Activated CD4-positive, alpha-beta T cell treated with anti-CD3 and anti-CD28 coated beads for 36 hours (primary cell): ENCODE measurements around the gene ATL2. TPM values are rescaled to one million over a fixed set of nuclear protein-coding genes. Genes with fewer than 3 reads are reported as not detected.

Experiments
- ATAC-seq: fragments of 200-7000 bp; cut with Tn5 transposase; one replicate; pipeline ENCODE4 v1.10.0; 2021; ENCODE audit warnings: mild to moderate bottlenecking, moderate library complexity
- CTCF ChIA-PET: fragments of 350-600 bp; sonication (Branson Sonifier 250); formaldehyde crosslinking; loops from one replicate; lab custom pipeline; 2021; ENCODE audit warnings: antibody characterized with exemption; lab: Charles Lee
- POLR2A ChIA-PET: fragments of 350-600 bp; sonication (Branson Sonifier 250); formaldehyde crosslinking; loops from one replicate; lab custom pipeline; 2021; ENCODE audit warnings: antibody characterized with exemption, inconsistent platforms; lab: Charles Lee
- DNase-seq: peaks from one replicate; pipeline ENCODE4 v3.0.0-alpha.2; 2020
- H3K27ac Mint-ChIP-seq: one replicate; pipeline ENCODE4 v1.8.0; 2021; ENCODE audit warnings: mixed read lengths
- H3K27me3 Mint-ChIP-seq: one replicate; pipeline ENCODE4 v1.8.0; 2021; ENCODE audit warnings: mixed read lengths
- H3K36me3 Mint-ChIP-seq: one replicate; pipeline ENCODE4 v1.8.0; 2021; ENCODE audit warnings: low read depth, mixed read lengths
- H3K4me1 Mint-ChIP-seq: one replicate; pipeline ENCODE4 v1.8.0; 2021; ENCODE audit warnings: mixed read lengths
- H3K4me3 Mint-ChIP-seq: one replicate; pipeline ENCODE4 v1.8.0; 2021; ENCODE audit warnings: mild to moderate bottlenecking, moderate library complexity, mixed read lengths
- H3K9me3 Mint-ChIP-seq: one replicate; pipeline ENCODE4 v1.8.0; 2021; ENCODE audit warnings: low read depth, mixed read lengths
- intact Hi-C, 2 experiments: fragments of 100-400 bp; cut with DNase I in 1 of 2; cut with micrococcal nuclease in 1 of 2; formaldehyde crosslinking; loops; one replicate each; pipeline versions ENCODE4 v1.14.2 to v1.15.1; 2022 to 2024; cut with DNase I, micrococcal nuclease
- total RNA-seq, 2 experiments: library from RNA; stranded (reverse); gene quantifications; one replicate each; pipeline ENCODE4 v1.2.3, GENCODE V29; 2021

ATL2 gene
- total RNA-seq: 10 to 100 TPM; 29.9 to 50.3 TPM

DNA sequence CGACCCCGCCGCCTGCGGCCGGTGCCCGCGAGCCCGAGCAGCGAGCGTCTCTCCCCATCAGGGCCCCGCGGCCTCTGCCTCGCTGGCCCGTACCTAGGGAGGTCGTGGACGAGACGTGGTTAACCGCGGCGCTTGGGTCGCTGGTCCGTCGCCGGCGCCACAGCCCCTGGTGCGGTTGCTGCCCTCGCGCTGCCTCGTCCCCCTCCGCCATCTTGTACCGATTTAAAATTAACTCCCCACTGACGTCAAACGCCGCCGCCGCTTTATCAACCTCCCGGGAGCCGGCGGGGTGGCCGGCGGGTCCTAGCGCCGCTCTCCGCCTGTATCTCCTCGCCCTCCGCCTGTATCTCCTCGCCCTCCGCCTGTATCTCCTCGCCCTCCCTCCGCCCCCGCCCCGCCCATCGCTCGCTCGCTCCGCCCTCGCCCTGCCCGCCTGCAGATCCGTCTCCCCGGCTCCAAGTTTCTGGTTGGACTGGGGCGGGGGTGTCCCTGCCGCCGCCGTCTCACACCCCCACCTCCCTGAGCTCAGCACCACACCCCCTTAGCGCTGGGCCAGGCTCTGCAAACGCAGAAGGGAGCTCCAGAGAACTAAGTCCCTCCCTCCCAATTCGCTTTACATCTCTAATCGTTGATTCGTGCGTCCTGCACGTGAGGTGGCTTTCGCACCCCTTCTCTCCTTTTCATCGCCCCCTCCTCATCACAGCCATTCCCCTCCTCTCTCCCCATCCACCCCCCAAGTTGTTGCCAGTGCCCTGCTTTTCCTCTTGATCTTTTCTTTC is at the start of gene ATL2:
Gene ATL2 (minus strand): TSS at position 224 of the 779 bp plus-strand sequence. CDS start 13 bp downstream, at position 211.
- peak; percentile 79 for ATAC-seq
- H3K9me3 Mint-ChIP-seq: no peaks in the 10 kb centered on the region
- CTCF ChIA-PET: interaction anchor here (0.5 to 2.4 kb wide), 6 partner anchors 15 to 131 kb away, joined by 3 to 18 read pairs (median 6); no protein-coding TSS in a partner anchor

DNA sequence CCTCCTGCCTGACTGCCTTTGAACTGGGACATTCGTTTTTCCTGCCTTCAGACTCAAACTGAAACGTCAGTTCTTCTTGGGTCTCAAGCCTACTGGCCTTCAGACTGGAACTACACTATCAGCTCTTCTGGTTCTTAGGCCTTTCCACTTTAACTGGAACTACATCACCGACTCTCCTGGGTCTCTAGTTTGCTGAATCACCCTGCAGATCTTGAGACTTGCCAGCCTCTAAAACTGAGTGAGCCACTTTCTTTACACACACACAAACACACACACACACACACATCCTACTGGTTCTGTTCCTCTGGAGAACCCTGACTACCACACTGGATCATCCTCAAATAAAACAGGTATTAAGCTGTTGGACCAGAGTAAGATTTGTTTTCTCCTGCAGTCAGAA is 46.7 kb upstream of the ATL2 start:
- H3K27me3 Mint-ChIP-seq: no peaks in the 10 kb centered on the region
- no peak overlapping the region for H3K27ac Mint-ChIP-seq
- no peaks in the 10 kb centered on the region for H3K9me3 Mint-ChIP-seq
- ATAC-seq (no peak), DNase-seq (no peak)
- H3K4me3 Mint-ChIP-seq: no peak overlapping the region
- CTCF ChIA-PET: no interaction called here
- intact Hi-C loops: no loop called here
- POLR2A ChIA-PET: no interaction called here
- no peaks in the 10 kb centered on the region for H3K36me3 Mint-ChIP-seq
- no peaks in the 10 kb centered on the region for H3K4me1 Mint-ChIP-seq

More for the DNA sequence above, at the start of gene ATL2:
- Mint-ChIP-seq H3K36me3 (peaks cover 5% of the 10 kb centered on the region), H3K4me3 (peak within 1 kb of the TSS; percentile 90), H3K27ac (peak within 1 kb of the TSS; percentile 90), H3K27me3 (no peaks in the 10 kb centered on the region), H3K4me1 (peaks cover 73% of the 10 kb centered on the region)
- DNase-seq: peak; percentile 97
- intact Hi-C loops: loop anchor here (1.0 to 5.0 kb wide), 19 partner anchors 52 to 1410 kb away; partner anchors contain the start of genes SRSF7 (in 2 of the 2), CDC42EP3 (in 1 of the 2), CYP1B1 (in 1 of the 2) and DHX57 (in 1 of the 2)
- POLR2A ChIA-PET: interaction anchor here (0.5 to 1.5 kb wide), 7 partner anchors 19 to 374 kb away, joined by 3 to 10 read pairs (median 3); partner anchors contain the start of gene SRSF7

DNA sequence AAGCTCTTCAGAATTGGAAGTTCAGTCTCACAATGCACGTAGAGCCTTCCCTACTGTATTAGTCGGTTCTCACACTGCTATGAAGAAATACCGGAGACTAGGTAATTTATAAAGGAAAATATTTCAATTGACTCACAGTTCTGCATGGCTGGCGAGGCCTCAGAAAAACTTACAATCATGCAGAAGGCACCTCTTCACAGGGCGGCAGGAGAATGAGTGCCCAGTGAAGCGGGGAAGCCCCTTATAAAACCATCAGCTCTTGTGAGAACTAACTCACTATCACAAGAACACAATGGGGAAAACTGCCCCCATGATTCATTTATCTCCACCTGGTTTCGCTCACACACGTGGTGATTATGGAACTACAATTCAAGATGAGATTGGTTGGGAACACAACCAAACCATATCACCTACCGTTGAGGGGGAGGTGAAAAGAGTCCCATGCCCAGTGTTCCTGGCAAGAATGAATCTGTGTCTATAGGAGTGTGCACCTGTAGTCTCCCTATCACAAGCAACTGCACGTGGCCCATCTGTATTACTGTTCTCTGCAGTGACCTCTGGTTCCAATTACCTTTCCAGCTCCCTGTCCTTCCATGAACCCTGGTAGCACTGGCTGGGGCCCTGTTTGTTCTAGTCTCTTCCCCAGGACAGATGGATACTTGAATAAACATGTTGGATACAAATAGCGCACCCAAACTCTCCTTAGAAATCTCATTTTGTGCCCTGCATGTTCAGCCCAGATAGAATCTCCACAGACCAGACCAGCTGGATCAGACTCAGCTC is 44.4 kb upstream of the ATL2 start:
- Mint-ChIP-seq H3K27me3 (no peaks in the 10 kb centered on the region), H3K4me1 (no peaks in the 10 kb centered on the region), H3K36me3 (no peaks in the 10 kb centered on the region), H3K27ac (no peak overlapping the region), H3K9me3 (no peaks in the 10 kb centered on the region), H3K4me3 (no peak overlapping the region)
- ATAC-seq: no peak
- CTCF ChIA-PET: interaction anchor here (0.6 to 1.3 kb wide), 5 partner anchors 9 to 648 kb away, joined by 3 to 4 read pairs (median 3); no protein-coding TSS in a partner anchor
- POLR2A ChIA-PET: no interaction called here
- DNase-seq: no peak
- intact Hi-C loops: no loop called here

DNA sequence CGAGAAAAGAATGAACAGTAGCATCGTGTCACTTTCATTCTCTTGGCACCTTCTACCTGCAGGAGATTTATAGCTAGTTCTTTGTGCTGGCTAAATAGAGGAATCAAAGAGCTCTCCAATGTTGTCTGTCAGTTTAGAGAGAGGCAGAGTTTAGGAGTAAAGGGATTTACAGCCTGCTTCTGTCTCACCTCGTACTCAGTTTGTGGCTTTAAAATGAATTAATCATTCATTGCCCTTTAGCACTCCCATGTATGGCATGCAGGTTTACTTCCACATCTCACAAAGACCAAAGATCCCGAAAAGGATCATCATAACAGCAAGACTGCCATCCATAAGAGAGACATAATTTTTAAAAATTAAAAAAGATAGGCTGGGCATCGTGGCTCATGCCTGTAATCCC is 42.4 kb upstream of the ATL2 start:
- ATAC-seq (no peak), DNase-seq (no peak)
- Mint-ChIP-seq H3K27ac (no peak overlapping the region), H3K9me3 (no peaks in the 10 kb centered on the region), H3K4me3 (no peak overlapping the region), H3K4me1 (no peaks in the 10 kb centered on the region), H3K36me3 (no peaks in the 10 kb centered on the region), H3K27me3 (no peaks in the 10 kb centered on the region)
- POLR2A ChIA-PET: no interaction called here
- intact Hi-C loops: no loop called here
- CTCF ChIA-PET: interaction anchor here (1.3 kb wide), 2 partner anchors 8 to 11 kb away, joined by 3 read pairs; no protein-coding TSS in a partner anchor

DNA sequence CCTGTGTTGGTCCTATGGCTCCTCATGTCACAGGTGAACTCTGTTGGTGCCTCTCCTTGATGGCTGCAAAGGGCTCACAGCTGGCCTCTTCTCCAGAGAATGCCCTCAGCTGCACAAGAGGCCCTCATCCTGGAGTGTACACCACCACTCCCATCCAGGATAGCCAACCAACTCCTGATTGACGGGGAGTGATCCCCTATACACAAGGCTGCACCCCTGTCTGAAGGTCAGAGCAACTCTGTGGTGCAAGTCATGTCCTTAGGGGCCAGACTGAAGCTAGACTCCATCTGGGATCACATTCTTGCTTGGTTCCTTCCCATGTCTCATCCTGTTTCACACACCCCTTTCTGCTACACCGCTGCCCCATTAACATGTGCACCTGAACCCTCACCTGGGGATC is 41.7 kb upstream of the ATL2 start:
- Mint-ChIP-seq H3K27me3 (no peaks in the 10 kb centered on the region), H3K27ac (no peak overlapping the region), H3K9me3 (peaks cover 2% of the 10 kb centered on the region), H3K36me3 (no peaks in the 10 kb centered on the region), H3K4me3 (no peak overlapping the region), H3K4me1 (no peaks in the 10 kb centered on the region)
- ChIA-PET POLR2A (no interaction called here), CTCF (interaction anchor here (1.2 to 1.3 kb wide), 3 partner anchors 9 to 19 kb away, joined by 3 read pairs; no protein-coding TSS in a partner anchor)
- intact Hi-C loops: no loop called here
- DNase-seq (no peak), ATAC-seq (no peak)

DNA sequence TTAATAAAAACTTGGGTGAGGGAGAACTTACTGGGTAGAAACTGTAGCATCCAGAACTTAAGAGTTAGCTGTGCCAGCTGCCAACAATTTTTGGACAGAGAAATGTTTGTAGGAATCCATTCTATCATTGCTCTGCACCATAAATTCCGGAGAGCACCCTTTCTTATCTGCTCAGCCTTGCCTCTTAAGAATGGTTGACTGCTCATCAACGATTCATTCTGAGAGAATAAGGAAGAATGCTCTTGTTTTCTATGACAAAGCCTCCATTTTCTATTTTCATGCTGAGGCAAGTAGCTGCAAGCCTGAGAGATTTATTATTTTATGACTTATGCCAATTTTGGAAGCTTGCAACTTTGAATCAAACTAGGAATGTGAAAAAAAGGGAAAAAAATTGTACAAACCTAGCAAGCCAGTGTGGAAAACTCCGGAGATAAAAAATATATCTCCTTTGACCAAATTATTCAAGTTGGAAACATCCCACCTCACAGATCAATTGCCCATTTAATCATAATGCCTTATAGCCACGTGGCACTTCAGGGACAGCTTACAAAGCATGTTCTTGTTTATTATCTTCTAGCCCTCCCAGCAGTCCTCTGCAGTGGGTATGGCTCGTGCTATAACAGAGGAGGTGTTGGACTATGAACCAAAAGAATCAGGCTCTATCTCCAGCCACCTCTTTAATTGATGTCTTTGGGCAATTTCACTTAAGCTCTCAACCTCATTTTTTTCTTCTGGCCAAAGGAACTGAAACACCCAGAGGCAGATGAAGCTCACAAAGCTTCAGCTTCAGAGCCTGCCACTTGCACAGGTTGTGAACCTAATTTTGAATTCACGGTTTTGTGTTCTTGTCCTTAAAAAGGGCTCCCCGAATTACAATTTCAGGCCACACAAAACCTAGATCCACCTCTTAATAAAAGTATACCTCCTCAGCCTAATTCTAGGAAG is 40.9 kb upstream of the ATL2 start:
- intact Hi-C loops: no loop called here
- ATAC-seq (no peak), DNase-seq (no peak)
- POLR2A ChIA-PET: interaction anchor here (0.6 kb wide), 1 partner anchor 125 kb away, joined by 3 read pairs; no protein-coding TSS in a partner anchor
- no peaks in the 10 kb centered on the region for H3K4me1 Mint-ChIP-seq
- peaks cover 5% of the 10 kb centered on the region for H3K9me3 Mint-ChIP-seq
- CTCF ChIA-PET: interaction anchor here (1.2 to 1.3 kb wide), 2 partner anchors 9 to 19 kb away, joined by 3 read pairs; no protein-coding TSS in a partner anchor
- H3K27ac Mint-ChIP-seq: no peak overlapping the region
- peaks cover 2% of the 10 kb centered on the region for H3K36me3 Mint-ChIP-seq
- H3K4me3 Mint-ChIP-seq: no peak overlapping the region
- no peaks in the 10 kb centered on the region for H3K27me3 Mint-ChIP-seq

DNA sequence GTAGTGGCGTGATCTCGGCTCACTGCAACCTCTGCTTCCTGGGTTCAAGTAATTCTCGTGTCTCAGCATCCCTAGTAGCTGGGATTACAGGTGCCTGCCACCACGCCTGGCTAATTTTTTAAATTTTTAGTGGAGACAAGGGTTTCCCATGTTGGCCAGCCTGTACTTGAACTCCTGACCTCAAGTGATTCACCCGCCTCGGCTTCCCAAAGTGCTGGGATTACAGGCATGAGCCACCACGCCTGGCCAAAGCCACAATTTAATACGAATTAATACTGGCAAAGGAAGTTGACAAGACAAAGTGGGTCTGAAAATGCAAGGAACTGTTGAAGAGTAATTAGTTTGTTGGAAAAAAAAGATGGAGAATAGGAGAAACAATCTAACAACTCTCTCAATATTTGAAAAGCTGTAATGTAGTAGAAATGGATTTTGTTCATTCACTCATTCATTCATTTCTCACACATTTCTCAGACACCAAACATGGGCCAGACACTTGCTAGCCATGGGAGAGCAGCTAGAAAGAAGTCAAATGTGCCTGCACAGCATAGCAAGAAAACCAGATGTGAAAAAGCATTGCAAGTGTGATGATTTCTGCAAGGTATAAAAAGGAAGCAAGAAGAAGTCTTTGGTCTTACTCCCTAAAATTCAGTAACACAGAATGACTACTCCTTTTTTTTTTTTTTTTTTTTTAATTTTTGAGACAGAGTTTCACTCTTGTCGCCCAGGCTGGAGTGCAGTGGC is 39.4 kb upstream of the ATL2 start:
- no peak for DNase-seq
- ATAC-seq: no peak
- Mint-ChIP-seq H3K9me3 (peaks cover 9% of the 10 kb centered on the region), H3K27me3 (no peaks in the 10 kb centered on the region), H3K4me1 (no peaks in the 10 kb centered on the region), H3K36me3 (peaks cover 4% of the 10 kb centered on the region), H3K4me3 (no peak overlapping the region), H3K27ac (no peak overlapping the region)
- ChIA-PET POLR2A (interaction anchor here (0.6 kb wide), 1 partner anchor 389 kb away, joined by 3 read pairs; no protein-coding TSS in a partner anchor), CTCF (no interaction called here)
- intact Hi-C loops: no loop called here

DNA sequence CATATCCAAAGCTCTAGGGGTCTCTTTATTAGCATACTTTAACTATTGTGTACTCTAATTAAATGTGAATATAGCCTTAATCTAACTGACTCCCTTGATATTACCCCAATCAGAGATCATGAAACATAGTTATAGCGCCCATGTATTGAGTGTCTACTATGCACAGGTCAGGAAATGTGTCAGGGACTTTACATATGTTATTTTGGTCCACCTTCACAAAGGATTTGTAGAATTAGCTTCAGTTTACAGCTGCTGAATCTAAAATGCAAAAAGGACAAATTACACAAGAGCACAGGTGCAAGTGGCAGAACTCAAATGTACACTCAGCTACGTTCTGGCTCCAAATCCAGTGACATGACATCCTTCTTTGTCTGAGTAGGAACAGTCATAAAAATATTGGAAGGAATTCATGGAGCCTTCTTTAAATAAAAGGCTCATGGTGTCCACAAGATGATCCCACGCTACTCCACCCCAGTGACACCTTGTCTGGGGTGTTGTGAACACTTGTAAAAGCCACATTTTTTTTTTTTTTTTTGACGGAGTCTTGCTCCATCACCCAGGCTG is 38.7 kb upstream of the ATL2 start:
- DNase-seq (no peak), ATAC-seq (no peak)
- no peak overlapping the region for H3K4me3 Mint-ChIP-seq
- no peaks in the 10 kb centered on the region for H3K4me1 Mint-ChIP-seq
- POLR2A ChIA-PET: no interaction called here
- H3K9me3 Mint-ChIP-seq: peaks cover 9% of the 10 kb centered on the region
- no peaks in the 10 kb centered on the region for H3K27me3 Mint-ChIP-seq
- peaks cover 4% of the 10 kb centered on the region for H3K36me3 Mint-ChIP-seq
- CTCF ChIA-PET: interaction anchor here (1.9 kb wide), 1 partner anchor 92 kb away, joined by 5 read pairs; no protein-coding TSS in a partner anchor
- intact Hi-C loops: no loop called here
- no peak overlapping the region for H3K27ac Mint-ChIP-seq

DNA sequence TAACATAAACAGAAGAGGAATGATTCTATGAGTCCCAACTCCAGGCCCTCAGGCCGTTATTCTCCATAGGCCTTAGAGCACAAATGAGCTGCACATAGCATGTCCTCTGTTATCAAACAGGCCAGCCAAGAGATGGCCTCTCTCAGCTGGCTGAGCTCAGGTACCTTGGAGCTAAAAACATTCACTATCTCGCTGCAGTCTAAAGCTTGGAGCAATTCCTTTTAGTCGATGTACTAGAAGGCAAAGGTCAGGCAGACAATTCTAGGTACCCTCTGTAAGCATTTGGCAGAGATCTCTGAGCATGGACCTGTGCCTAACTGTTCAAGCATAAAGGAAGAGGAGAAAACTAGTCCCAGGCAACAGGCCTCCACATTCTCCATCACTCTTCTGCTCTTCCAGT is 38.0 kb upstream of the ATL2 start:
- ATAC-seq (no peak), DNase-seq (no peak)
- peaks cover 9% of the 10 kb centered on the region for H3K9me3 Mint-ChIP-seq
- H3K27ac Mint-ChIP-seq: no peak overlapping the region
- no peaks in the 10 kb centered on the region for H3K4me1 Mint-ChIP-seq
- POLR2A ChIA-PET: no interaction called here
- no peak overlapping the region for H3K4me3 Mint-ChIP-seq
- no peaks in the 10 kb centered on the region for H3K27me3 Mint-ChIP-seq
- intact Hi-C loops: no loop called here
- peaks cover 4% of the 10 kb centered on the region for H3K36me3 Mint-ChIP-seq
- CTCF ChIA-PET: interaction anchor here (1.9 kb wide), 1 partner anchor 93 kb away, joined by 5 read pairs; no protein-coding TSS in a partner anchor
